ENCODE results near the gene ZNF19. TPM values are rescaled to one million over a fixed set of nuclear protein-coding genes. Genes with fewer than 3 reads are reported as not detected.

The ZNF19 gene
- total and polyA plus RNA-seq, 9 of the 15 experiments (the other 6 are each of a cell fraction or from before 2014, with no cell fraction given): 1.2 to 2.8 (median 1.8) TPM

DNA sequence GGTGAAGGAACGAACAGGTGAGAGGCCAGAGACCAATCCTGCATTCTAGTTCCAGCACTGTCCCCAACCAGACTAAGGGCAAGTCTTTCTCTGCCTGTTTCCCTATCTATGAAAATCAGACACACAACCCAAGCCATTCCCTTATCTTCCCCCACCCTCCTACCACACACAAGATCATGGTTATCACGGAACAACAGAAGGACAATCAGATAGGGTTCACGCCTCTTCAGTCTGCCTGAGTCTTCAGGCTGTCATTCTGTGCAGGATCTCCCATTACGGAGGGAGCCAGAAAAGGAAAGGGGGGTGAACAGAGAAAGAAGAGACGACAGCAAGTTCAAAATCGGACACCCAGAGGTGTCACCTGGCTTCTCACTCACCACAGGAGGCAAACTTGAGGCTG is 58.4 kb downstream of the ZNF19 start (continued):
- TF ChIP-seq NR4A1 (CRISPR knock-in tag; IDR thresholded peaks at IDR 0.05) (no peak), NR4A1 (tag; IDR thresholded peaks at IDR 0.05) (peak; percentile 69; the same call in 1 of the 2 replicates), HNRNPLL (IDR thresholded peaks at IDR 0.05; ENCODE audit: low read depth, low read length, poor library complexity, severe bottlenecking) (no peak), CREM (IDR thresholded peaks at IDR 0.05; ENCODE audit: low read depth) (peak; percentile 49; the same call in 1 of the 2 replicates), HBP1 (CRISPR knock-in tag; IDR thresholded peaks at IDR 0.05) (no peak), NCOR1 (IDR thresholded peaks at IDR 0.05) (peak; percentile 95), BRCA1 (IDR thresholded peaks at IDR 0.05) (no peak), BRCA1 (CRISPR knock-in tag; IDR thresholded peaks at IDR 0.05) (no peak), CBX3 (IDR thresholded peaks at IDR 0.05; ENCODE audit: borderline replicate concordance in 1 of 2, low read length in 2 of 2) (no peak), HEY1 (CRISPR knock-in tag; IDR thresholded peaks at IDR 0.05; ENCODE audit: borderline replicate concordance) (peak; percentile 95; the same call in 1 of the 2 replicates), IRF2 (CRISPR knock-in tag; IDR thresholded peaks at IDR 0.05) (no peak), HDAC6 (IDR thresholded peaks at IDR 0.05; ENCODE audit: low read depth, low read length) (no peak), ZNF212 (CRISPR knock-in tag; IDR thresholded peaks at IDR 0.05) (no peak), KHSRP (IDR thresholded peaks at IDR 0.05) (0 out of 2 replicates have a peak, but pooled peaks have one; percentile 61), ZNF785 (CRISPR knock-in tag; IDR thresholded peaks at IDR 0.05) (no peak), ZNF431 (CRISPR knock-in tag; IDR thresholded peaks at IDR 0.05) (no peak), MNT (conservative IDR thresholded peaks at IDR 0.05) (peak in 1 of 2 experiments; percentile 32; a peak in 1 of 4 replicates), YY1 (IDR thresholded peaks at IDR 0.05; ENCODE audit: borderline replicate concordance in 1 of 3, control insufficient read depth in 1 of 3, extremely low read depth in 1 of 3, insufficient read depth in 3 of 3, insufficient read length in 1 of 3, insufficient replicate concordance in 2 of 3, low read depth in 1 of 3, low read length in 2 of 3) (no peak), HCFC1 (IDR thresholded peaks at IDR 0.05; ENCODE audit: low read depth, low read length) (no peak)
- TF ChIP-seq, protein P1, sequence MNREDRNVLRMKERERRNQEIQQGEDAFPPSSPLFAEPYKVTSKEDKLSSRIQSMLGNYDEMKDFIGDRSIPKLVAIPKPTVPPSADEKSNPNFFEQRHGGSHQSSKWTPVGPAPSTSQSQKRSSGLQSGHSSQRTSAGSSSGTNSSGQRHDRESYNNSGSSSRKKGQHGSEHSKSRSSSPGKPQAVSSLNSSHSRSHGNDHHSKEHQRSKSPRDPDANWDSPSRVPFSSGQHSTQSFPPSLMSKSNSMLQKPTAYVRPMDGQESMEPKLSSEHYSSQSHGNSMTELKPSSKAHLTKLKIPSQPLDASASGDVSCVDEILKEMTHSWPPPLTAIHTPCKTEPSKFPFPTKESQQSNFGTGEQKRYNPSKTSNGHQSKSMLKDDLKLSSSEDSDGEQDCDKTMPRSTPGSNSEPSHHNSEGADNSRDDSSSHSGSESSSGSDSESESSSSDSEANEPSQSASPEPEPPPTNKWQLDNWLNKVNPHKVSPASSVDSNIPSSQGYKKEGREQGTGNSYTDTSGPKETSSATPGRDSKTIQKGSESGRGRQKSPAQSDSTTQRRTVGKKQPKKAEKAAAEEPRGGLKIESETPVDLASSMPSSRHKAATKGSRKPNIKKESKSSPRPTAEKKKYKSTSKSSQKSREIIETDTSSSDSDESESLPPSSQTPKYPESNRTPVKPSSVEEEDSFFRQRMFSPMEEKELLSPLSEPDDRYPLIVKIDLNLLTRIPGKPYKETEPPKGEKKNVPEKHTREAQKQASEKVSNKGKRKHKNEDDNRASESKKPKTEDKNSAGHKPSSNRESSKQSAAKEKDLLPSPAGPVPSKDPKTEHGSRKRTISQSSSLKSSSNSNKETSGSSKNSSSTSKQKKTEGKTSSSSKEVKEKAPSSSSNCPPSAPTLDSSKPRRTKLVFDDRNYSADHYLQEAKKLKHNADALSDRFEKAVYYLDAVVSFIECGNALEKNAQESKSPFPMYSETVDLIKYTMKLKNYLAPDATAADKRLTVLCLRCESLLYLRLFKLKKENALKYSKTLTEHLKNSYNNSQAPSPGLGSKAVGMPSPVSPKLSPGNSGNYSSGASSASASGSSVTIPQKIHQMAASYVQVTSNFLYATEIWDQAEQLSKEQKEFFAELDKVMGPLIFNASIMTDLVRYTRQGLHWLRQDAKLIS (CRISPR knock-in tag; IDR thresholded peaks at IDR 0.05): 0 out of 2 replicates have a peak, but pooled peaks have one; percentile 32
